GM23338 (cell line): ENCODE measurements around the gene PARD3. TPM values are rescaled to one million over a fixed set of nuclear protein-coding genes. Genes with fewer than 3 reads are reported as not detected.

Experiments
- ATAC-seq: fragments of 200-7000 bp; cut with Tn5 transposase; 3 replicates; pipeline ENCODE4 v1.9.1; 2020
- DNase-seq: peaks from one replicate; pipeline ENCODE4 v3.0.0-alpha.2; 2015; ENCODE audit warnings: low spot score
- H2AFZ ChIP-seq: fragments of 200-600 bp; sonication (generic); 2 replicates; pipeline ENCODE4 v1.8.0; 2016; ENCODE audit warnings: antibody characterized with exemption, mild to moderate bottlenecking, moderate library complexity
- H3F3A ChIP-seq: fragments of 200-600 bp; sonication (generic); replicated peaks from 2 replicates; pipeline ENCODE4 v1.8.0; 2017; ENCODE audit warnings: antibody characterized with exemption, mixed run types, low read depth
- H3K27ac ChIP-seq: fragments of 200-600 bp; sonication (generic); 2 replicates; pipeline ENCODE4 v1.6.1; 2016; ENCODE audit warnings: low read depth
- H3K27me3 ChIP-seq: fragments of 200-600 bp; sonication (generic); 2 replicates; pipeline ENCODE4 v1.8.0; 2016; ENCODE audit warnings: mild to moderate bottlenecking, mixed run types, moderate library complexity; ENCODE audit not compliant: insufficient read depth
- H3K36me3 ChIP-seq: fragments of 200-600 bp; sonication (generic); 2 replicates; pipeline ENCODE4 v1.8.0; 2016; ENCODE audit warnings: mild to moderate bottlenecking; ENCODE audit not compliant: insufficient read depth
- H3K4me1 ChIP-seq: fragments of 200-600 bp; sonication (generic); 2 replicates; pipeline ENCODE4 v1.8.0; 2016; ENCODE audit warnings: mild to moderate bottlenecking, moderate library complexity; ENCODE audit not compliant: insufficient read depth
- H3K4me2 ChIP-seq: fragments of 200-600 bp; sonication (generic); 2 replicates; pipeline ENCODE4 v1.7.1; 2017; ENCODE audit warnings: mixed run types
- H3K4me3 ChIP-seq: fragments of 200-600 bp; sonication (generic); 2 replicates; pipeline ENCODE4 v1.6.1; 2016; ENCODE audit warnings: mixed run types
- H3K79me2 ChIP-seq: fragments of 200-600 bp; sonication (generic); replicated peaks from 2 replicates; pipeline ENCODE4 v1.8.0; 2017; ENCODE audit warnings: mild to moderate bottlenecking; ENCODE audit not compliant: insufficient read depth
- H3K9me2 ChIP-seq: fragments of 200-600 bp; sonication (generic); 2 replicates; pipeline ENCODE4 v1.8.0; 2017; ENCODE audit not compliant: insufficient read depth
- H4K20me1 ChIP-seq: fragments of 200-600 bp; sonication (generic); replicated peaks from 2 replicates; pipeline ENCODE4 v1.8.0; 2017; ENCODE audit warnings: mild to moderate bottlenecking; ENCODE audit not compliant: insufficient read depth
- H3K27ac Mint-ChIP-seq: 2 replicates; pipeline ENCODE4 v1.8.0; 2020; ENCODE audit warnings: inconsistent platforms, mild to moderate bottlenecking, moderate library complexity, mixed read lengths
- H3K27me3 Mint-ChIP-seq: 3 replicates; pipeline ENCODE4 v1.8.0; 2022; ENCODE audit warnings: low read depth, mild to moderate bottlenecking, moderate library complexity, mixed read lengths, inconsistent platforms; ENCODE audit not compliant: insufficient read depth, poor library complexity
- H3K36me3 Mint-ChIP-seq: 3 replicates; pipeline ENCODE4 v1.8.0; 2021; ENCODE audit warnings: low read depth, mild to moderate bottlenecking, inconsistent platforms, moderate library complexity, mixed read lengths
- H3K4me1 Mint-ChIP-seq: 3 replicates; pipeline ENCODE4 v1.8.0; 2020; ENCODE audit warnings: mild to moderate bottlenecking, inconsistent platforms, mixed read lengths
- H3K4me3 Mint-ChIP-seq: 3 replicates; pipeline ENCODE4 v1.8.0; 2021; ENCODE audit warnings: moderate library complexity, mild to moderate bottlenecking, inconsistent platforms, mixed read lengths
- H3K9me3 Mint-ChIP-seq: 3 replicates; pipeline ENCODE4 v1.8.0; 2020; ENCODE audit warnings: moderate library complexity, mild to moderate bottlenecking, inconsistent platforms, mixed read lengths
- EZH2 ChIP-seq: fragments of 200-600 bp; sonication (generic); IDR thresholded peaks from one replicate; pipeline ENCODE4 v1.8.0; 2017; ENCODE audit warnings: antibody characterized with exemption, mild to moderate bottlenecking, low read depth; ENCODE audit not compliant: unreplicated experiment
- EZH2phosphoT487 ChIP-seq: fragments of 200-600 bp; sonication (generic); IDR thresholded peaks from one replicate; pipeline ENCODE4 v1.8.1; 2018; ENCODE audit warnings: antibody characterized with exemption; ENCODE audit not compliant: unreplicated experiment
- NANOG ChIP-seq: IDR thresholded peaks from 2 replicates; pipeline ENCODE4 v1.6.1; 2016; ENCODE audit warnings: antibody characterized with exemption, borderline replicate concordance
- POLR2AphosphoS5 ChIP-seq: IDR thresholded peaks from 2 replicates; pipeline ENCODE4 v1.6.1; 2016; ENCODE audit warnings: antibody characterized with exemption, low read depth
- STAT1 ChIP-seq: IDR thresholded peaks from one replicate; pipeline ENCODE4 v1.6.1; 2016; ENCODE audit warnings: antibody characterized with exemption; ENCODE audit not compliant: unreplicated experiment
- ZNF114 ChIP-seq: fragments of 250-450 bp; sonication (Bioruptor Pico); IDR thresholded peaks from 2 replicates; pipeline ENCODE4 v1.5.0; 2020; ENCODE audit warnings: mild to moderate bottlenecking, moderate library complexity
- ZNF331 ChIP-seq: fragments of 250-450 bp; sonication (Bioruptor Pico); IDR thresholded peaks from 2 replicates; pipeline ENCODE4 v1.5.0; 2020; ENCODE audit warnings: low read depth, mild to moderate bottlenecking, moderate library complexity
- polyA plus RNA-seq: library from polyadenylated mRNA; unstranded; fragments of >200 nt; fragmentation: Nextera tagmentation; extraction: Ambion mirVana; gene quantifications from 2 replicates; pipeline ENCODE4 v1.2.1, GENCODE V29; 2016
- total RNA-seq: library from RNA; depleted of rRNA; stranded (reverse); fragments of >200 nt; shearing (Covaris generic); gene quantifications from 2 replicates; pipeline ENCODE4 v1.2.3, GENCODE V29; 2014
- TF ChIP-seq, protein P1 (sequence below): fragments of 250-450 bp; sonication (Bioruptor Pico); IDR thresholded peaks from 2 replicates; pipeline ENCODE4 v1.5.0; 2020; ENCODE audit warnings: mild to moderate bottlenecking, moderate library complexity
- TF ChIP-seq, protein P2 (sequence below): IDR thresholded peaks from one replicate; pipeline ENCODE4 v1.6.1; 2018; ENCODE audit warnings: antibody characterized with exemption; ENCODE audit not compliant: unreplicated experiment
- TF ChIP-seq, protein P3 (sequence below): IDR thresholded peaks from 2 replicates; pipeline ENCODE4 v1.6.1; 2016; ENCODE audit warnings: antibody characterized with exemption
- TF ChIP-seq, protein P4 (sequence below), 2 experiments: fragments of 200-600 bp in 1 of 2; sonication (generic) in 1 of 2; conservative IDR thresholded peaks; 2 replicates each; pipeline versions ENCODE4 v1.5.1 to v1.6.1; 2016 to 2017; ENCODE audit warnings: antibody characterized with exemption in 2 of 2, low read depth in 2 of 2, mild to moderate bottlenecking in 2 of 2, moderate library complexity in 1 of 2

PARD3 gene
- total and polyA plus RNA-seq, 2 experiments from 2014 or later = 30.2 to 51.4 TPM

DNA sequence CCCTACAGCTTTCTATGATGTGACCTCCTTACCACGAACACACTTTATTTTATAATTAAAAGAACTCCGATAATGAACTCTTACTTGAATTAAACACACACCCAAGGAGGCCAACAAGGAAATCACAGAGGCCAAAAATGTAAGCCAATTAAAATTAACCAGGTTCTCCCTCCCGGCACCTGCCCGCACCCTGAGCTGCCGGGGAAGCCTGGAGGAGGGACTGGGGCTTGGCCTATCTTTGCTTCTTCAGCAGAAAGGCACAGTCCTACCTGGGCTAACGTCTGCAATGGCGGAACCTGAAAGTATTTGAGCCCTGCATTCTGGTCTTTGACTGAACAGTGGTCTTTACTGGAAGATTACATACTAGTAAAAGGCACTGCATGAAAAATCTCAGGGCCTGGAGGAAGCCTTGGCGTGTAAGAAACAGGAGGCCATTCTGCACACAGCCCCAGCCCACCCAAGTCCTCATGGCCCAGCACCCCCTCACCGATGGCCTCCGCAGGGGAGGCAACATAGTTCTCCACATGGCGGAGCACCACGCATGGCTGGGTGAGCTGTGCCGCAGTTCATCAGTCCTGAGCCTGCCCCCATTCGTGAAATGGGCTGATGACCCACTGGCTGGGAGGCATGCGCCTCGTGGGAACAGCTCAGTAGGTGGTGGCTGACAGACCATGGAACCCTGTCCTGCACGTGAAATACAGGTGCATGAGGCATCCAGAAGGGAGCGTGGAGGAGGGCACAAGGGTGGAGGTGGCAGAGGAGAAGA, 173.8 kb downstream of the PARD3 start:
- H3K4me3 Mint-ChIP-seq = no peak overlapping the region
- no peak overlapping the region for H3K4me3 ChIP-seq
- H3K27me3 ChIP-seq = no peaks in the 10 kb centered on the region
- H2AFZ ChIP-seq = no peak overlapping the region
- peaks cover 42% of the 10 kb centered on the region for H3K4me1 Mint-ChIP-seq
- no peaks in the 10 kb centered on the region for H3K9me3 Mint-ChIP-seq
- no peaks in the 10 kb centered on the region for H3K36me3 ChIP-seq
- no peak overlapping the region for H3K4me2 ChIP-seq
- no peaks in the 10 kb centered on the region for H3F3A ChIP-seq
- H3K79me2 ChIP-seq = peaks cover 59% of the 10 kb centered on the region
- H3K27me3 Mint-ChIP-seq = peaks cover 4% of the 10 kb centered on the region
- no peak overlapping the region for H3K27ac Mint-ChIP-seq
- H3K27ac ChIP-seq = no peak overlapping the region
- H4K20me1 ChIP-seq = no peaks in the 10 kb centered on the region
- no peaks in the 10 kb centered on the region for H3K9me2 ChIP-seq
- TF ChIP-seq, protein P1, sequence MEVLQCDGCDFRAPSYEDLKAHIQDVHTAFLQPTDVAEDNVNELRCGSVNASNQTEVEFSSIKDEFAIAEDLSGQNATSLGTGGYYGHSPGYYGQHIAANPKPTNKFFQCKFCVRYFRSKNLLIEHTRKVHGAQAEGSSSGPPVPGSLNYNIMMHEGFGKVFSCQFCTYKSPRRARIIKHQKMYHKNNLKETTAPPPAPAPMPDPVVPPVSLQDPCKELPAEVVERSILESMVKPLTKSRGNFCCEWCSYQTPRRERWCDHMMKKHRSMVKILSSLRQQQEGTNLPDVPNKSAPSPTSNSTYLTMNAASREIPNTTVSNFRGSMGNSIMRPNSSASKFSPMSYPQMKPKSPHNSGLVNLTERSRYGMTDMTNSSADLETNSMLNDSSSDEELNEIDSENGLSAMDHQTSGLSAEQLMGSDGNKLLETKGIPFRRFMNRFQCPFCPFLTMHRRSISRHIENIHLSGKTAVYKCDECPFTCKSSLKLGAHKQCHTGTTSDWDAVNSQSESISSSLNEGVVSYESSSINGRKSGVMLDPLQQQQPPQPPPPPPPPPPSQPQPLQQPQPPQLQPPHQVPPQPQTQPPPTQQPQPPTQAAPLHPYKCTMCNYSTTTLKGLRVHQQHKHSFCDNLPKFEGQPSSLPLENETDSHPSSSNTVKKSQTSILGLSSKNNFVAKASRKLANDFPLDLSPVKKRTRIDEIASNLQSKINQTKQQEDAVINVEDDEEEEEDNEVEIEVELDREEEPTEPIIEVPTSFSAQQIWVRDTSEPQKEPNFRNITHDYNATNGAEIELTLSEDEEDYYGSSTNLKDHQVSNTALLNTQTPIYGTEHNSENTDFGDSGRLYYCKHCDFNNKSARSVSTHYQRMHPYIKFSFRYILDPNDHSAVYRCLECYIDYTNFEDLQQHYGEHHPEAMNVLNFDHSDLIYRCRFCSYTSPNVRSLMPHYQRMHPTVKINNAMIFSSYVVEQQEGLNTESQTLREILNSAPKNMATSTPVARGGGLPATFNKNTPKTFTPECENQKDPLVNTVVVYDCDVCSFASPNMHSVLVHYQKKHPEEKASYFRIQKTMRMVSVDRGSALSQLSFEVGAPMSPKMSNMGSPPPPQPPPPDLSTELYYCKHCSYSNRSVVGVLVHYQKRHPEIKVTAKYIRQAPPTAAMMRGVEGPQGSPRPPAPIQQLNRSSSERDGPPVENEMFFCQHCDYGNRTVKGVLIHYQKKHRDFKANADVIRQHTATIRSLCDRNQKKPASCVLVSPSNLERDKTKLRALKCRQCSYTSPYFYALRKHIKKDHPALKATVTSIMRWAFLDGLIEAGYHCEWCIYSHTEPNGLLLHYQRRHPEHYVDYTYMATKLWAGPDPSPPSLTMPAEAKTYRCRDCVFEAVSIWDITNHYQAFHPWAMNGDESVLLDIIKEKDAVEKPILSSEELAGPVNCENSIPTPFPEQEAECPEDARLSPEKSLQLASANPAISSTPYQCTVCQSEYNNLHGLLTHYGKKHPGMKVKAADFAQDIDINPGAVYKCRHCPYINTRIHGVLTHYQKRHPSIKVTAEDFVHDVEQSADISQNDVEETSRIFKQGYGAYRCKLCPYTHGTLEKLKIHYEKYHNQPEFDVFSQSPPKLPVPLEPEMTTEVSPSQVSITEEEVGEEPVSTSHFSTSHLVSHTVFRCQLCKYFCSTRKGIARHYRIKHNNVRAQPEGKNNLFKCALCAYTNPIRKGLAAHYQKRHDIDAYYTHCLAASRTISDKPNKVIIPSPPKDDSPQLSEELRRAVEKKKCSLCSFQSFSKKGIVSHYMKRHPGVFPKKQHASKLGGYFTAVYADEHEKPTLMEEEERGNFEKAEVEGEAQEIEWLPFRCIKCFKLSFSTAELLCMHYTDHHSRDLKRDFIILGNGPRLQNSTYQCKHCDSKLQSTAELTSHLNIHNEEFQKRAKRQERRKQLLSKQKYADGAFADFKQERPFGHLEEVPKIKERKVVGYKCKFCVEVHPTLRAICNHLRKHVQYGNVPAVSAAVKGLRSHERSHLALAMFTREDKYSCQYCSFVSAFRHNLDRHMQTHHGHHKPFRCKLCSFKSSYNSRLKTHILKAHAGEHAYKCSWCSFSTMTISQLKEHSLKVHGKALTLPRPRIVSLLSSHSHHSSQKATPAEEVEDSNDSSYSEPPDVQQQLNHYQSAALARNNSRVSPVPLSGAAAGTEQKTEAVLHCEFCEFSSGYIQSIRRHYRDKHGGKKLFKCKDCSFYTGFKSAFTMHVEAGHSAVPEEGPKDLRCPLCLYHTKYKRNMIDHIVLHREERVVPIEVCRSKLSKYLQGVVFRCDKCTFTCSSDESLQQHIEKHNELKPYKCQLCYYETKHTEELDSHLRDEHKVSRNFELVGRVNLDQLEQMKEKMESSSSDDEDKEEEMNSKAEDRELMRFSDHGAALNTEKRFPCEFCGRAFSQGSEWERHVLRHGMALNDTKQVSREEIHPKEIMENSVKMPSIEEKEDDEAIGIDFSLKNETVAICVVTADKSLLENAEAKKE (CRISPR knock-in tag) = no peak
- no peak for TF ChIP-seq EZH2
- TF ChIP-seq STAT1 = no peak
- no peak for TF ChIP-seq ZNF331 (CRISPR knock-in tag)
- TF ChIP-seq EZH2phosphoT487 = no peak
- no peak for TF ChIP-seq ZNF114 (CRISPR knock-in tag)
- TF ChIP-seq, protein P2, sequence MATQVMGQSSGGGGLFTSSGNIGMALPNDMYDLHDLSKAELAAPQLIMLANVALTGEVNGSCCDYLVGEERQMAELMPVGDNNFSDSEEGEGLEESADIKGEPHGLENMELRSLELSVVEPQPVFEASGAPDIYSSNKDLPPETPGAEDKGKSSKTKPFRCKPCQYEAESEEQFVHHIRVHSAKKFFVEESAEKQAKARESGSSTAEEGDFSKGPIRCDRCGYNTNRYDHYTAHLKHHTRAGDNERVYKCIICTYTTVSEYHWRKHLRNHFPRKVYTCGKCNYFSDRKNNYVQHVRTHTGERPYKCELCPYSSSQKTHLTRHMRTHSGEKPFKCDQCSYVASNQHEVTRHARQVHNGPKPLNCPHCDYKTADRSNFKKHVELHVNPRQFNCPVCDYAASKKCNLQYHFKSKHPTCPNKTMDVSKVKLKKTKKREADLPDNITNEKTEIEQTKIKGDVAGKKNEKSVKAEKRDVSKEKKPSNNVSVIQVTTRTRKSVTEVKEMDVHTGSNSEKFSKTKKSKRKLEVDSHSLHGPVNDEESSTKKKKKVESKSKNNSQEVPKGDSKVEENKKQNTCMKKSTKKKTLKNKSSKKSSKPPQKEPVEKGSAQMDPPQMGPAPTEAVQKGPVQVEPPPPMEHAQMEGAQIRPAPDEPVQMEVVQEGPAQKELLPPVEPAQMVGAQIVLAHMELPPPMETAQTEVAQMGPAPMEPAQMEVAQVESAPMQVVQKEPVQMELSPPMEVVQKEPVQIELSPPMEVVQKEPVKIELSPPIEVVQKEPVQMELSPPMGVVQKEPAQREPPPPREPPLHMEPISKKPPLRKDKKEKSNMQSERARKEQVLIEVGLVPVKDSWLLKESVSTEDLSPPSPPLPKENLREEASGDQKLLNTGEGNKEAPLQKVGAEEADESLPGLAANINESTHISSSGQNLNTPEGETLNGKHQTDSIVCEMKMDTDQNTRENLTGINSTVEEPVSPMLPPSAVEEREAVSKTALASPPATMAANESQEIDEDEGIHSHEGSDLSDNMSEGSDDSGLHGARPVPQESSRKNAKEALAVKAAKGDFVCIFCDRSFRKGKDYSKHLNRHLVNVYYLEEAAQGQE = no peak
- TF ChIP-seq POLR2AphosphoS5 = no peak
- TF ChIP-seq, protein P3, sequence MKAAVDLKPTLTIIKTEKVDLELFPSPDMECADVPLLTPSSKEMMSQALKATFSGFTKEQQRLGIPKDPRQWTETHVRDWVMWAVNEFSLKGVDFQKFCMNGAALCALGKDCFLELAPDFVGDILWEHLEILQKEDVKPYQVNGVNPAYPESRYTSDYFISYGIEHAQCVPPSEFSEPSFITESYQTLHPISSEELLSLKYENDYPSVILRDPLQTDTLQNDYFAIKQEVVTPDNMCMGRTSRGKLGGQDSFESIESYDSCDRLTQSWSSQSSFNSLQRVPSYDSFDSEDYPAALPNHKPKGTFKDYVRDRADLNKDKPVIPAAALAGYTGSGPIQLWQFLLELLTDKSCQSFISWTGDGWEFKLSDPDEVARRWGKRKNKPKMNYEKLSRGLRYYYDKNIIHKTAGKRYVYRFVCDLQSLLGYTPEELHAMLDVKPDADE = no peak
- TF ChIP-seq NANOG = no peak
- TF ChIP-seq, protein P4, sequence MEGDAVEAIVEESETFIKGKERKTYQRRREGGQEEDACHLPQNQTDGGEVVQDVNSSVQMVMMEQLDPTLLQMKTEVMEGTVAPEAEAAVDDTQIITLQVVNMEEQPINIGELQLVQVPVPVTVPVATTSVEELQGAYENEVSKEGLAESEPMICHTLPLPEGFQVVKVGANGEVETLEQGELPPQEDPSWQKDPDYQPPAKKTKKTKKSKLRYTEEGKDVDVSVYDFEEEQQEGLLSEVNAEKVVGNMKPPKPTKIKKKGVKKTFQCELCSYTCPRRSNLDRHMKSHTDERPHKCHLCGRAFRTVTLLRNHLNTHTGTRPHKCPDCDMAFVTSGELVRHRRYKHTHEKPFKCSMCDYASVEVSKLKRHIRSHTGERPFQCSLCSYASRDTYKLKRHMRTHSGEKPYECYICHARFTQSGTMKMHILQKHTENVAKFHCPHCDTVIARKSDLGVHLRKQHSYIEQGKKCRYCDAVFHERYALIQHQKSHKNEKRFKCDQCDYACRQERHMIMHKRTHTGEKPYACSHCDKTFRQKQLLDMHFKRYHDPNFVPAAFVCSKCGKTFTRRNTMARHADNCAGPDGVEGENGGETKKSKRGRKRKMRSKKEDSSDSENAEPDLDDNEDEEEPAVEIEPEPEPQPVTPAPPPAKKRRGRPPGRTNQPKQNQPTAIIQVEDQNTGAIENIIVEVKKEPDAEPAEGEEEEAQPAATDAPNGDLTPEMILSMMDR (conservative IDR thresholded peaks at IDR 0.05; ENCODE audit: low read depth in 2 of 2) = no peak
- ATAC-seq (no peak), DNase-seq (no peak)
- no peaks in the 10 kb centered on the region for H3K36me3 Mint-ChIP-seq
- H3K4me1 ChIP-seq = peaks cover 21% of the 10 kb centered on the region
